Suprapubic skin (tissue), 3 donors: ENCODE results near the gene DGCR2.
"Not testable (repeated sequence)": the region's sequence is repeated elsewhere in the genome, so short reads cannot be mapped to it uniquely, and the experiment has no call there.

Experiments used
- CTCF ChIP-seq, 2 donors: fragments of 200-600 bp in 1 of 2; fragments of 450-650 bp in 1 of 2; sonication (generic) in 1 of 2; IDR thresholded peaks; one replicate each; pipeline ENCODE4 v1.5.1; 2016 to 2019; ENCODE audit warnings: antibody characterized with exemption in 2 of 2, mild to moderate bottlenecking in 1 of 2, moderate library complexity in 1 of 2
- EP300 ChIP-seq: sonication (generic); formaldehyde crosslinking; IDR thresholded peaks from one replicate; pipeline ENCODE4 v1.6.1; 2017; ENCODE audit warnings: antibody characterized with exemption

- TF ChIP-seq CTCF (IDR thresholded peaks at IDR 0.05); EP300: not testable (repeated sequence)
Measured at GRCh38 chr22:19035126-19035473, 87.1 kb downstream of the DGCR2 start.
